Middle frontal gyrus (tissue), 1 donor: ENCODE results near the gene C3orf20.
"Not testable (repeated sequence)": the region's sequence is repeated elsewhere in the genome, so short reads cannot be mapped to it uniquely, and the experiment has no call there.

Source experiments
- DNase-seq: peaks from one replicate; pipeline ENCODE4 v3.0.0-alpha.2; 2015; ENCODE audit warnings: low spot score; ENCODE audit errors: extremely low spot score

The C3orf20 gene

DNA sequence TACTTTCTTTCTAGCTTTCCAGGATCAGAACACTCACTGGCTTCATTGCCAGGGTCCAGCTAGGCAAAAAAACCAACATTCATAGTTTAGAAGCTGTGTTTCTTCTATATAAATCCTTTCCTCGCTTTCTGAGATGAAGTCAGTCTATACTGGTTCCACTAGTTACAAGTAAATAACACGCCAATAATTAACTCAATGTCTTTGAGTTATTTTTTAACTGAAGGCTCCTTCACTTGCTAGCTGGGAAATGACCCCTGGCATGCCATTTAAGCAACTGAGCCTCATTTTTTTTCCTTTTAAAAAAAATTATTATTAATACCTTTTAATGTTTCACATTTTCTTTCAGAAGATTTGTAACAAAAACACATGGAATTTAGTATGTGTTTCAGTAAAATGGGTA, 25.5 kb upstream of the C3orf20 start:
- DNase-seq: no peak

DNA sequence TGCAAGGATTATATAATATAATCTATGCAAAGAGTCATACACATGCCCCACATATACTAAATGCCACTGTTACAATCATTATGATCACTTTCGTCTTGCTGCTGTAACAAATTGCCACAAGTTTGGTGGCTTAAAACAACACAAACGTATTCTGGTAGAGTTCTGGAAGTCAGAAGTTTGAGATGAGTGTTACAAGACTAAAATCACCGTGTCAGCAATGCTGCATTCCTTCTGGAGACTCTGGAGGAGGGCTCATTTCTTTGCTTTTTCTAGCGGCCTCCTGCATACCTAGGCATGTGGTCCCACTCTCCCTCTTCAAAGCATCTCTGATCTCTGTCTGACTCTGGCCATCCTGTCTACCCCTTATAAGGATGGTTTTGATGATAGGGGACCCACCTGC, 24.7 kb upstream of the C3orf20 start:
- no peak for DNase-seq

DNA sequence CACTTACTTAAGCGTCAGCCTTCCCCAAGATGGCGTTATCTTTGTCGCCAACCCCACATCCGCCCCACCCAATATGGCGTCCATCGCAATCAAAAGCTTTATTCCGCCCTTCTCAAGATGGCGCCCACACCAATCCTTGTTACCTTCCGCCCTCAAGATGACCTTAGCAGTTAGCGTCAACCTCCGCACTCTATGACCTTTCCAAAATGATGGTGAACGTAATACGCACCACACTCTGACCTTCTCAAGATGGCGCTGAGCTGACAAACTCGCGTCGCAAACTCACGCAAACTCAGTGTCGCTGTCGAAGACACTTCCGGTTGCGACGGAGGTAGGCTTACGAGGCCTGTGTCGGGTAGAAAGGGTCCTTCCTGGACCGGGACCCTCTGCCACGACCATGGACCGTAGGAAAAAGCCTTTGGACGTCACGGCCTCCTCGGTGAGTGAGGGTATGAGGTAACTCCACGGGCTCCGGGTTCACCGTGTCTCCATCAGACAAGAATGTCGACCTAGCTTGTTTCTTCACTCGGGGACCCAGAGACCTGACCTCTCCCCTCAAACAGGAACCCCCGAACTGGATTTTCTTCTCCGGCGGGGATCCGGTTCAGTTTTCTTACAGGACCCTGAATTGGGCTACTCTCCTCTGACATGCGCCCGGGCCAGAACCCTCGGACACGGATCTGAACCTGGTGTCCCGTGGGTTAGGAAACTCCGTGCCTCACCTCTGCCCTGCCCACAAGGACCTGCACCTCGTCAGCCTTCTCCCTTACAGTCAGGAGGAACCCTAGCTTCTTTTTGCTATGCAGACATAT, 23.3 kb upstream of the C3orf20 start, which contains the start of gene CCDC174:
TSS of gene CCDC174 (plus strand) at position 323 of the 812 bp plus-strand sequence. CDS start at position 398, 75 bp downstream.
- DNase-seq: peak; percentile 99

DNA sequence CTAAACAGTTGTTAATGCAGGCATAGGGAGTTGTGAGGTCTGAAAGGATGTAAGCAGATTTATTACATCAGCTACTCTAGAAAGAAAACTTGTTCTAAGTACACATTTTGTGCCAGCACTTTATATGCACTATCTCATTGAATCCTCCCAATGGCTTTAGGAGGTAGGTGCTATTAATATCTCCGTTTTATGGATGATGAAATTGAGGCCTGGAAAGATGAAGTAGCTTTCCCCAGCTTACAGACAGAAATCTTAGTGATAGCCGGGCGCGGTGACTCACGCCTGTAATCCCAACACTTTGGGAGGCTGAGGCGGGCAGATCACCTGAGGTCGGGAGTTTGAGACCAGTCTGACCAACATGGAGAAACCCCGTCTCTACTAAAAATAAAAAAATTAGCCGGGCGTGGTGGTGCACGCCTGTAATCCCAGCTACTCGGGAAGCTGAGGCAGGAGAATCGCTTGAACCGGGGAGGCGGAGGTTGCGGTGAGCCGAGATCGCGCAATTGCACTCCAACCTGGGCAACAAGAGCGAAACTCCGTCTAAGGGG, 22.5 kb upstream of the C3orf20 start:
- not testable (repeated sequence) for DNase-seq

DNA sequence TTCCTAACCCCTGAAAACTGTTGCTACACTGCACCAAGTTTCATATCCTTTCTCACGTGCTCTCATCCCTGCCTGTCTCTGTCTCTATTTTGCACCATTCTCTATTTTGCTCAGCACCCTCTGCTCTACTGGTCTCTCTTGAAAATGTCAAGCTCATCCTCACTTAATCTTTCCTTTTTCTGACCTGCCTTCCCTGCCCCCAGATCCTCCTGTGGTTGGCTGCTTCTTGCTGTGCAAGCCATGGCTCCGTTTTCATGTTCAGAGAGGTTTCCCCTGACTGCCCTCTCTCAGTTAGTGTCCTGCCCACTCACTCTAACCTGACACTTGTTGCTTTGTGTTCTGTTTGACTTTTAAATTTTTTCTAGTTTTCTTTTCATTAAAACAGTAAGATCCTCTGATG, 17.4 kb upstream of the C3orf20 start:
- no peak for DNase-seq

DNA sequence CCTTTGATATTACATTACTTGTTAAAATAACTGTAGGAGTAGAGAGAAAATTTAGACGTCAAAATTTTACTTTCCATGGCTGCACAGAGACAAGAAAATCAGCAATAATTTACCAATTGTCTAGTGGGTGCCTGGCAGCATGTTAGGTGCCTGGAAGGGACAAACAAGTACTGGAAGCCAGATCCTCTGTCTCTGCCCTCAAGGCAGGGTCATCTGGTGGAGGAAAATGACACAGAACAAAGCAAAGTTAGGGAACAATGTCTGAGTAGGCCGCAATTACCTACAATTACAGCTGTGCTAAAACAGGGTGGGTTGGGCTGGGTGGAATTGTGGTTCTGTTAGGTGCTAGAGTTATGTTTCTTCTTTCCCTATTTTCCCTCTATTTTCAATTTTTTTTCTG, 16.0 kb upstream of the C3orf20 start:
- no peak for DNase-seq

DNA sequence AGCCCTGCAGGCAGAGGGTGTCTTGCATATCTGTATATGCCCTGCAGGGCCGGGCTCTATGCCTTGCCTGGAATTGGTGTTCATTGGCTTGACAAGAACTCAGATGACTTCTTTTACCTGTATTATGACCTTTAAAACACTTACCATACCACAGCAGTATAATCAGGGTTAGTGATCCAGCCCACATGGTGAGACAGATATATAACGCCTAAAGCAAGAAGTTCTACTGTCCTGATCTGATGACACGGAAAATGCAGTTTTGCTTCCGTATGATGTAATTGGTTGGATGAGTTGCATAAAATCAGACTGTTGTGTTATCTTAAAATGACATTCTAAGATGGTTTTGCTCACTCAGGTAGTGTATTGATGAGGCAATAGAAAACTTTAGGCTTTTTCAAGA, 14.0 kb upstream of the C3orf20 start:
- no peak for DNase-seq

DNA sequence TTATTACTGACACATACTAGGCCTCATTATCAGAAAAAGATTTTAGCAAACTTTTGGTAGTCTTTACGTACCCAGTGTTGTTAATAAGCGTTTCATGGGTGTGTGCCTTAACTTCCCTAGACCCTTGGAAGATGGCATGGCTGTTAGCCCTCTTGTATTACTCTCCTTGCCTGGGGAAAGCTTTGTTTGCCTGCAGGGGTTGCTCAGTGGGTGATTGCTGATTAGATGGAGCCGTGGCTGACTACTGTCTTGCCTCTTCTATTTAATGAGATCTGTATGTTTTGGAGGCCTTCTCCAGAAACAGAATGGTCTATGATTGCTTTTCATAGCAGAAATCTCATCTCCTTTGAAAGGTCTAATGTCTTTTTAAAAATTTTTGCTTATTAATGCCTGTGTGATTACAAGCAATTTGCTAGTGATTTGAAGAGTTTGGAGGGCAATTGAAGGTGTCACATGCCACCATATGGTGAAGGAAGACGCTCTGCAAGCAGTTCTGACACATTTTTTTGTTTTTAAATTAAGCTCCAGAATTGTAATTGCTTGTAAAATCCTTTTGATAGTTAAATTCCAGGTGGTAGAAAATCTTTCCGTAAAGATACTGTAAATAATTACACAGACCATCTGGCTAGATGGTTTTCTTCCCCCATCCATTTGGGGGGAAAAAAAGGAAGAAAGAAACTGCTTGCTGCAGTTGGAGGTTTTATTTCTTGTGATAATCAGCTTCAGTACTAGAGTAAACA, 11.4 kb upstream of the C3orf20 start:
- DNase-seq: no peak

DNA sequence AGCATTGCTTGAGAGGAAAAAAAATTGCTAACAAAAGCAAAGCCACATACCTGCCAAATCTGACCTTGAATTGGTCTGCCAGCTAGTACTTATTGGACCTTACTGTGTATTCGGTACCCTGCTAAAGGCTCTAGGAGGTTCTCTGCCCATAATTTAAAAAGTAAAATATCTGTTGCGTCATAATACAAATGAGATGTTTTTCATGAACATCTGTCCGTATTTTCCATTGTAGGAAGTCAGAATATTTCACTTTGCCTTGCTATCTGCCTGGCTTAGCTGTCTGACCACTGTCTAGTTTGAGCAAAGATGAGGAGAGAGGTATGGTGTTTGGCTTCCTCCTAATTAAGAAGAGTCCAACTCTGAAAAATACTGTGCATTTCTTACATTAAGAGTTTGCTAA, 10.8 kb upstream of the C3orf20 start:
- no peak for DNase-seq

DNA sequence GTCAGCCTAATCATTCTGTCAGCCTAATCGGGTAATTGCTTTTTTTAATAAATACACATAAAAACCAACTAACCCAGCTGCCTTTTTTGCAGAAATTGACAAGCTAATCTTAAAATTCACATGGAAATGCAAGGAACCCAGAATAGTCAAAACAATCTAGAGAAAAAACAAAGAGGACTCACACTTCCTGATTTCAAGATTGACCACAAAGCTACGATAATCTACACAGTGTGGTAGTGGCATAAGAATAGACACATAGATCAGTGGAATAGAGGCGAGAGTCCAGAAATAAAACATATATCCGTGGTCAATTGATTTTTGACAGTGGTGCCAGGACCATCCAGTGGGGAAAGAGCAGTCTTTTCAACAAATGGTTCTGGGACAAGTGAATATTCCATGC, 2.4 kb upstream of the C3orf20 start:
- no peak for DNase-seq

DNA sequence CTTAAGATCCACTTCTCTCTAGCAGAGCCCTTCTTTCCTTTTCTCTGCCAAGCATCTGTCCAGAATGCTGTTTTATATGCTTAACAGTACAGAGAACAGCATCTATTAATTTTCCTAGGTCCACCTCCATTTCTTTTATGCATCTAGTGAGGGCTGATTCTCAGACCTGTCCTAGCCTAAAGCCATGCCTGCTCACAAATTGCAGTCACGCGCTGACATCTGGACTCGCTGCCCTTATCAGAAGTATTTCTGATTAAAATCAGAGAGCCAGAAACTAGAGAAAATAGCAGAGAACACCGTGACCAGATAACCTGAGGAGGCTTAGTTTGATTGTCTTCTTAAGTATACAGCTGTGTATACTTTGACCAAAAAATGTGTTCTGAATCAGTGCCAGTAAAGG, 1.9 kb downstream of the C3orf20 start:
- DNase-seq: no peak

DNA sequence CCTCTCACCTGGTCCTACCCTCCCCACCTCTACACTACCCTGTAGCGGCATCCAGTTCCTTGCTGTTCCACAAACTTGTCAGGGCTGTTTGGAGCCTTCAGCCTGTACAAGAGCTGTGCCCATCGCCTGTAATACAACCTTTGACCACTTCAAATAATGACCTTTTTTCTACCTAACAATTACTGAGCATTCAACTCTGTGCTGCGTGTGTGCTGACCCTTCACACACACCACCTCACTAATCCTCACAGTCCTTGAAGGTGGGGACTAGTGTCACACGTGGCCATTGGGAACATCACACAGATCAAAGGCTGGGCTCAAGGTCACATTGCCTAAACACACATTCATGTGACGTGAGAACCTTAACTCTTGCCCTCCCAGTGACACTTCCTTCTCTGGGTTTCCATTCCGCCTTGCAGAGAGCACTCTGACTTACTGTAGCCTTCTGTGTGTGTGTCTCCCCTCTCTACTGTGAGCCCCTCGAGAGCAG, 3.1 kb downstream of the C3orf20 start:
- DNase-seq: no peak

DNA sequence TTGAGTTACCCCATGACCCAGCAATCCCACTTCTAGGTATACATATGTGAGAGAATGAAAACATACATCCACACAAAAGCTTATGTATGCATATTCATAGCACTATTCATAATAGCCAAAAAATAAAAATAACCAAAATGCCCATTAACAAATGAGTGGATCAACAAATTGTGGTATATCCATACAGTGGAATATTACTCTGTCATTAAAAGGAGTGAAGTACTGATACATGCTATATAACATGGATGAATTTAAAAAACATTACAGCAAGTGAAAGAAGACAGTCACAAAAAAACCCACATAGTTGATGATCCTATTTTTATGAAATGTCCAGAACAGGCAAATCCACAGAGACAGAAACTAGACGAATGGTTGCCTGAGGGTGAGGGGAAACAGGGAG, 5.2 kb downstream of the C3orf20 start:
- DNase-seq: no peak

DNA sequence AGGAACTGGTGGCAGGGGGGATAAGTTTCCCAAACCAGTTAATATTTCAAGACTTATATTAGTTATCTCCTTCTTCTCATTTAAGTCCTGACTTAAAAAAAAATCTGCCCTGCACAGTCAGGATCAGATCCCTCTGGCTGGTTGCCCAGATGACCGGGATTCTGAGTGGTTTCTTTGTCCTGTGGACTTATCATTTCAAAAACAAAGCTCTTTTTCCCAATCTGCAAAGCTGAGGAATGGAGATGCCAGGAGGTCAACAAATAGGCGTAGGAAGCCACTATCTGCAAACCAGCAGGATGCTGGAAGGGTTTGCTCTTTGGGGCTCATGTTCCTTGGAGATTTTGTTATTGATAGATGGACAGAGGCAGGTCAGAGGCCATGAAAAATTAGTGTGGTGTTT, 5.8 kb downstream of the C3orf20 start:
- no peak for DNase-seq

DNA sequence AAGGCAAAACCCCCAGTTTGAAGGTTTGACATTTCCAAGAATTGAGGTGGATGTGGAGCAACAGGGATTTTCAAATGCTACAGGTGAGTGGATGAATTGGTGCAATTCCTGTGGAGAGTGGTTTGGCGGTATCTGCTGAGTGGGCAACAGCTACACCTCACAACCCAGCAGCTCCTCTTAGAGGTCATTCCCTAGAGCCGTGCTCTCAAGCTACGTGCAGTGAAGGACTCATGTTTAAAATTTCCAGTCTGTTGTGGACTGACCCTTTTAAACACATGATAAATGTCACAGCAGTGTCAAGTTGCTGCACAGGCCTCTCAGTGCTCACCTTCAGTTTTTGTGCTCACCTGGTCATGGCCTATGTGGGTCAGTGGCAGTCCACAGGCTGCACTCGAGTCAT, 9.5 kb downstream of the C3orf20 start:
- no peak for DNase-seq

DNA sequence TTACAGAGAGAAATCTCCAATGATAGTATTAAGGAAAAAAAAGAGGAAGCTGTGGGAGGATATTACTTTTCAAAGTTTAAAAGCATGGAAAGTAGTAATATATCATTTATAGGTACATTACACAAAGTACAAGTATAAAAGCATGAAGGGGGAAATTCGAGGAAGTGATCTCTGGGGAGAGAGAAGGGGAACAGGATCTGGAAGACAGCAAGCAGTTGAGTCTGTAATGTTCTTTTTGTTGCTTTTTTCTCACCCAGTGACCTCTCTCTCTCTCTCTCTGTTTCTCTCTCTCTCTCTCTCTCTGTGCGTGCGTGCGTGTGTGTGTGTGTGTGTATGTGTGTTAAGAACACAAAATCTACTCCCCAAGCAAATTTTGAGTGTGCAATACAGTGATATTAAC, 10.2 kb downstream of the C3orf20 start:
- no peak for DNase-seq

DNA sequence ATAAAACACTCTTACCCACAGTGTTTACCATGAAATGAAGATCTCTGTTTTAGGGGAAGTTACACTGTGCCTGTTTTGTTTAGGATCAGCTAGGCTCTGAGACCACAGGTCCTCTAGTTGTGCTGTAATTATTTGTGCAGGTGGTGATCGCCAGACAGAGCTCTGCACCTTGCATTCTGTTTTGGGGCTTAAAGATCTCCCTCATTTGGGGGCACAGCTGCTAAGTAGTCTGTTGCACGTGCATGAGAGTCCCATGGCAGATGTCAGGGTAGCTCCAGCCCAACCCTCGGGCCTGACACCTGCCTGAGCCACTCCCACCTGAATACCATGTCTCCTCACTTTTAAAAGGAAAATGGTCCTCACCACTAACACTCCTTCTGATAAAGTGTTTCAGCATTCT, 12.4 kb downstream of the C3orf20 start:
- no peak for DNase-seq

DNA sequence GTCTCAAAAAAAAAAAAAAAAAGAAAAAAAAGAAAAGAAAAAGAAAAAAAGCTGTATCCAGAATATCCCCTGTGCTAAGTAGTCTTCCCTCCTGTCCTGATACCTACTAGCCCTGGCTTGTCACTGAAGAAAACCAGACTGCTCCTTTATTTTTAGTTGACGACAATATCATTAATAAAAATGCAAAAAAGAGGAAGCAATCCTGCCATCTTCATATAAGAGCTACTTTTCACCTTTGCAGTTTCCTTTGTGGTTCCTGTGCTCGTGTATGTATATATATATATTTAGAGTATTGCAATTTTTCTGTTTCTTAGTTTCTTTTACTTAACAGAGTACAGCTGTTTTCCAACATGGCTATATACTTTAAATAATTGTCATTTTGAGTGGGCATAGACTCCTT, 13.6 kb downstream of the C3orf20 start:
- no peak for DNase-seq

DNA sequence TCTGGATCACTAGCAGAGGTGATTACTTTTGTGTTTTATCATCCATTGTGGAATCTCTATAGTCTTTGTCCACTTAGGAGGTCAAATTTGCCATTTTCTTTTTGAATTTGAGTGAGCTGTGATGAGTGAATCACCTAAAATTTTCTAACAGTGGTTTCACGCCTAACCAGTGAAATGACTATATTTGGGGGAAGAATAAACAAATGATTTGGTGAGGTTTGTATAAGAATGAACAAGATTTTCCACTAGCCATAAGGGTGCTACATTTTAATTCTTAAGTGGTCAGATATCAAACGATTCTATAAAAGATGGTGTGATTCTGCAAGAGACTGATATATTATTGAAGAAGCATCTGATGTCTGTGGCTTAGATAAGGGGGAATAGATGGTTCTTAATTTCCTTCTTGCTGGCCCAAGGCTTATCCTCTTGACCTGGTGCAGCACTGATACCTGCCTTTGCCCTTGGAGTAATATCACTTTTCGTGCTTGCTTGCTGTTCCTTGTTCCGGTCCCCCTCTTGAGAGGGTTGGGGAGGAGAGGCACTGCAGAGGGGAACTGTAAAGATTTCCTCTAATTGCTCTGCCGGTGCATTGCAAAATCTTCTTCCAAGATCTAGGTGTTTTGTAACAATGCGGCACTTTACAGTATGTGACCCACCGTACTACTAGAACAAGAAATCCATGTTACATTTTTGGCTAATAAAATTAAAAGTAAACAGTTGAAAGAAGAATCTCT, 14.5 kb downstream of the C3orf20 start:
- DNase-seq: no peak

DNA sequence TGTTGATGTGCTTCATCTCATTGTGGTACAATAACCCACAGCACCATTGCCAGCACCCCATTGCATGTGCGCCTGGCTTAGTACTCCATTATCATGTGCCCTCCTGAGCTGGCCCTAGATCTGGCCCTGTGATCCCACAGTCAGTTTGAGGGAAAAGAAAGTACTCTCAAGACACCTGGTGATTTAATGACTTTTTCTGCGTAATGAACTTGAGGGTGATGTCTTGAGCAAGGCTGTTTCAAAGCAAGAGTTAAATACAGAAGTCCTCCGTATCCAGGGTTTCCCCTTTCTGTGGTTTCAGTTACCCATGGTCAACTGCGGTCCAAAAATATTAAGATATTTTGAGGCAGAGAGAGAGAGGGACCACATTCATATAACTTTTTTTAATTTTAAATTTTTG, 16.3 kb downstream of the C3orf20 start:
- no peak for DNase-seq

DNA sequence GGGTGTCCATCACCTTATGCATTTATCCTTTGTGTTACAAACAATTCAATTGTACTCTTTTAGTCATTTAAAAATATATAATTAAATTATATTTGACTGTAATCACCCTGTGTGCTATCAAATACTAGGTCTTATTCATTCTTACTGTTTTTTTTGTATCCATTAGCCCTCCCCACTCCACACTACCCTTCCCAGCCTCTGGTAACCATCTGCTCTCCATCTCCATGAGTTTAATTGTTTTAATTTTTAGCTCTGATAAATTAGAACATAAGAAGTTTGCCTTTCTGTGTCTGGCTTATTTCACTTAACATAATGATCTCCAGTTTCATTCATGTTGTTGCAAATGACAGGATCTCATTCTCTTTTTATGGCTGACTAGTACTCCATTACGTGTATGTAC, 16.8 kb downstream of the C3orf20 start:
- DNase-seq: no peak
